HCT116 (cell line): ENCODE results near the gene PHOX2A. TPM values are rescaled to one million over a fixed set of nuclear protein-coding genes. Genes with fewer than 3 reads are reported as not detected.

Source experiments
- ATAC-seq: fragments of 200-7000 bp; cut with Tn5 transposase; 2 replicates; pipeline ENCODE4 v1.9.1; 2020; ENCODE audit warnings: mild to moderate bottlenecking, moderate library complexity
- BruUV-seq: library from RNA; stranded (reverse); fragments of 400-500 nt; replicated peaks from 2 replicates; lab custom pipeline; 2021; lab: Mats Ljungman, UMichigan
- CTCF ChIA-PET: fragments of 300-600 bp; sonication (Branson Sonifier 250); formaldehyde crosslinking; loops from one replicate; lab custom pipeline; 2021; ENCODE audit warnings: antibody characterized with exemption; lab: Charles Lee
- POLR2A ChIA-PET: fragments of 300-600, 350-600 bp; sonication (Branson Sonifier 250); formaldehyde crosslinking; loops from one replicate; lab custom pipeline; 2021; ENCODE audit warnings: antibody characterized with exemption; lab: Charles Lee
- RAD21 ChIA-PET, 2 experiments: fragments of 300-600 bp; sonication (Branson Sonifier 250); formaldehyde crosslinking; loops; one replicate each; lab custom pipeline; 2023; ENCODE audit warnings: low total read pairs in 2 of 2; ENCODE audit not compliant: uncharacterized antibody in 2 of 2, unreplicated experiment in 2 of 2, low non-redundant PET in 1 of 2; lab: Charles Lee
- DNase-seq: peaks from one replicate; pipeline ENCODE4 v3.0.0-alpha.2; 2010; ENCODE audit warnings: low read depth, low spot score
- H2AFZ ChIP-seq: fragments of 200-600 bp; shearing (Covaris generic), sonication (generic); 2 replicates; pipeline ENCODE4 v1.6.1; 2017; ENCODE audit warnings: low read depth, mixed run types, mixed read lengths, antibody characterized with exemption, low read length; ENCODE audit not compliant: poor library complexity, severe bottlenecking
- H3K27ac ChIP-seq: 2 replicates; pipeline ENCODE4 v1.5.1; 2012; ENCODE audit warnings: low read depth, low read length
- H3K27me3 ChIP-seq: fragments of 200-600 bp; sonication (generic); 2 replicates; pipeline ENCODE4 v1.6.1; 2016; ENCODE audit warnings: mixed run types, low read length, mixed read lengths; ENCODE audit not compliant: insufficient read depth
- H3K36me3 ChIP-seq, 2 experiments: fragments of 200-500 bp in 1 of 2; fragments of 200-600 bp in 1 of 2; sonication (Bioruptor generic) in 1 of 2; sonication (generic) in 1 of 2; 2 replicates each; pipeline versions ENCODE4 v1.5.1 to v1.6.1; 2014 to 2016; ENCODE audit warnings: low read length in 2 of 2, inconsistent platforms in 1 of 2, mixed read lengths in 1 of 2, mixed run types in 1 of 2; ENCODE audit not compliant: insufficient read depth in 2 of 2, control insufficient read depth in 1 of 2
- H3K4me1 ChIP-seq, 2 experiments: fragments of 200-600 bp in 1 of 2; sonication (generic) in 1 of 2; 2 replicates each; pipeline versions ENCODE4 v1.5.1 to v1.6.1; 2012 to 2017; ENCODE audit warnings: low read length in 2 of 2, inconsistent platforms in 1 of 2, mild to moderate bottlenecking in 1 of 2, mixed read lengths in 1 of 2, mixed run types in 1 of 2, moderate library complexity in 1 of 2; ENCODE audit not compliant: insufficient read depth in 2 of 2, control insufficient read depth in 1 of 2
- H3K4me2 ChIP-seq: fragments of 200-600 bp; sonication (generic); 2 replicates; pipeline ENCODE4 v1.6.1; 2017; ENCODE audit warnings: mixed run types, low read length, mixed read lengths
- H3K4me3 ChIP-seq, 2 experiments: fragments of 200-600 bp in 1 of 2; sonication (generic) in 1 of 2; replicated peaks in 1 of 2; 2 replicates each; pipeline ENCODE4 v1.5.1; 2011 to 2016; ENCODE audit warnings: low read length in 2 of 2, control low read depth in 1 of 2, low read depth in 1 of 2, mild to moderate bottlenecking in 1 of 2, mixed read lengths in 1 of 2, mixed run types in 1 of 2
- H3K79me2 ChIP-seq: fragments of 200-600 bp; sonication (generic); 2 replicates; pipeline ENCODE4 v1.6.1; 2017; ENCODE audit warnings: mild to moderate bottlenecking, mixed run types, low read length, moderate library complexity, mixed read lengths; ENCODE audit not compliant: insufficient read depth
- H3K9ac ChIP-seq: fragments of 200-600 bp; sonication (generic); 2 replicates; pipeline ENCODE4 v1.6.1; 2016; ENCODE audit warnings: low read length, mixed read lengths
- H3K9me2 ChIP-seq: fragments of 200-600 bp; sonication (generic), shearing (Covaris generic); 2 replicates; pipeline ENCODE4 v1.6.1; 2017; ENCODE audit warnings: mixed run types, mild to moderate bottlenecking, moderate library complexity; ENCODE audit not compliant: insufficient read depth
- H3K9me3 ChIP-seq, 2 experiments: fragments of 200-500 bp in 1 of 2; fragments of 200-600 bp in 1 of 2; sonication (Bioruptor generic) in 1 of 2; sonication (generic) in 1 of 2; 2 replicates each; pipeline ENCODE4 v1.6.1; 2014 to 2017; ENCODE audit warnings: low read length in 2 of 2, mixed read lengths in 2 of 2, inconsistent platforms in 1 of 2, low read depth in 1 of 2, mild to moderate bottlenecking in 1 of 2, mixed run types in 1 of 2, moderate library complexity in 1 of 2; ENCODE audit not compliant: control insufficient read depth in 1 of 2, insufficient read depth in 1 of 2
- H4K20me1 ChIP-seq: fragments of 200-600 bp; sonication (generic), shearing (Covaris generic); 2 replicates; pipeline ENCODE4 v1.6.1; 2017; ENCODE audit warnings: mixed run types, mild to moderate bottlenecking, moderate library complexity; ENCODE audit not compliant: insufficient read depth
- ATF3 ChIP-seq: IDR thresholded peaks from 2 replicates; pipeline ENCODE4 v1.6.1; 2012
- CBX3 ChIP-seq: IDR thresholded peaks from 2 replicates; pipeline ENCODE4 v1.6.1; 2012; ENCODE audit warnings: low read depth
- CEBPB ChIP-seq: IDR thresholded peaks from 2 replicates; pipeline ENCODE4 v1.6.1; 2012; ENCODE audit warnings: low read depth
- ELF1 ChIP-seq: IDR thresholded peaks from 2 replicates; pipeline ENCODE4 v1.6.1; 2012; ENCODE audit warnings: low read depth, borderline replicate concordance
- EZH2 ChIP-seq: fragments of 200-600 bp; sonication (generic); IDR thresholded peaks from 2 replicates; pipeline ENCODE4 v1.6.1; 2017; ENCODE audit warnings: antibody characterized with exemption, mixed run types
- EZH2phosphoT487 ChIP-seq: fragments of 200-600 bp; IDR thresholded peaks from 2 replicates; pipeline ENCODE4 v1.6.1; 2018; ENCODE audit warnings: antibody characterized with exemption, borderline replicate concordance
- FOSL1 ChIP-seq: IDR thresholded peaks from 2 replicates; pipeline ENCODE4 v1.6.1; 2012; ENCODE audit warnings: low read depth
- MAX ChIP-seq: IDR thresholded peaks from 2 replicates; pipeline ENCODE4 v1.6.1; 2012
- POLR2A ChIP-seq: IDR thresholded peaks from 2 replicates; pipeline ENCODE4 v1.7.0; 2011; ENCODE audit warnings: borderline replicate concordance; ENCODE audit not compliant: insufficient read depth, insufficient read length; ENCODE audit errors: extremely low read depth
- POLR2AphosphoS5 ChIP-seq: IDR thresholded peaks from 2 replicates; pipeline ENCODE4 v1.6.1; 2011; ENCODE audit warnings: mild to moderate bottlenecking, low read depth, low read length, moderate library complexity
- RAD21 ChIP-seq: IDR thresholded peaks from 2 replicates; pipeline ENCODE4 v1.6.1; 2012; ENCODE audit warnings: low read depth, mild to moderate bottlenecking
- SP1 ChIP-seq: IDR thresholded peaks from 2 replicates; pipeline ENCODE4 v1.6.1; 2012; ENCODE audit warnings: low read depth
- TCF7L2 ChIP-seq: IDR thresholded peaks from 2 replicates; pipeline ENCODE4 v1.7.0; 2011; ENCODE audit warnings: borderline replicate concordance, inconsistent platforms; ENCODE audit not compliant: insufficient read depth, insufficient read length; ENCODE audit errors: extremely low read depth
- YY1 ChIP-seq: IDR thresholded peaks from 2 replicates; pipeline ENCODE4 v1.6.1; 2011; ENCODE audit warnings: low read length, low read depth, moderate library complexity, mild to moderate bottlenecking; ENCODE audit not compliant: insufficient replicate concordance; ENCODE audit errors: extremely low read depth
- ZBTB33 ChIP-seq: IDR thresholded peaks from 2 replicates; pipeline ENCODE4 v1.6.1; 2011; ENCODE audit warnings: mild to moderate bottlenecking, low read length, moderate library complexity; ENCODE audit not compliant: insufficient replicate concordance; ENCODE audit errors: extremely low read depth
- ZFX ChIP-seq: fragments of 450-650 bp; IDR thresholded peaks from 2 replicates; pipeline ENCODE4 v1.6.1; 2017
- ZNF274 ChIP-seq: fragments of 200-500 bp; sonication (Bioruptor generic); IDR thresholded peaks from 2 replicates; pipeline ENCODE4 v1.6.1; 2014; ENCODE audit warnings: mild to moderate bottlenecking, low read depth, low read length, inconsistent platforms
- intact Hi-C: fragments of 100-400 bp; cut with micrococcal nuclease; formaldehyde crosslinking; loops from 2 replicates; pipeline ENCODE4 v1.10.0; 2022
- total RNA-seq: library from RNA; stranded (reverse); gene quantifications from one replicate; pipeline ENCODE4 v1.2.1, GENCODE V29; 2021; ENCODE audit not compliant: unreplicated experiment

PHOX2A gene
- total RNA-seq, 1 experiment from 2014 or later: not detected

- Histone ChIP-seq H3K79me2 (no peaks in the 10 kb centered on the region), H3K9me2 (no peaks in the 10 kb centered on the region), H3K27ac (no peak overlapping the region), H2AFZ (no peak overlapping the region), H3K36me3 (no peaks in the 10 kb centered on the region), H3K4me2 (no peak overlapping the region), H3K4me3 (no peak overlapping the region), H3K9me3 (no peaks in the 10 kb centered on the region), H3K27me3 (no peaks in the 10 kb centered on the region), H3K9ac (no peak overlapping the region), H4K20me1 (no peaks in the 10 kb centered on the region), H3K4me1 (peaks cover 9 to 10% of the 10 kb centered on the region in 2 experiments)
- DNase-seq (no peak), ATAC-seq (no peak)
- ChIA-PET POLR2A (no interaction called here), RAD21 (no interaction called here), CTCF (no interaction called here)
- no TSS peak for BruUV-seq
- intact Hi-C loops: no loop called here
- TF ChIP-seq ZFX: no peak
- TF ChIP-seq YY1: no peak
- no peak for TF ChIP-seq SP1
- TF ChIP-seq CBX3: no peak
- TF ChIP-seq CEBPB: no peak
- TF ChIP-seq EZH2phosphoT487: no peak
Observed at GRCh38 chr11:72218251-72218745, 25.7 kb downstream of the PHOX2A start.

- Histone ChIP-seq H4K20me1 (no peaks in the 10 kb centered on the region), H3K36me3 (no peaks in the 10 kb centered on the region), H3K9ac (no peak overlapping the region), H3K9me3 (no peaks in the 10 kb centered on the region), H3K4me2 (no peak overlapping the region), H3K27me3 (no peaks in the 10 kb centered on the region), H3K4me3 (no peak overlapping the region), H3K27ac (no peak overlapping the region), H3K9me2 (no peaks in the 10 kb centered on the region), H2AFZ (no peak overlapping the region), H3K4me1 (peaks cover 9% of the 10 kb centered on the region in 2 experiments), H3K79me2 (no peaks in the 10 kb centered on the region)
- BruUV-seq: no TSS peak
- TF ChIP-seq ATF3 (no peak), SP1 (no peak), POLR2A (no peak), ZBTB33 (no peak), CEBPB (no peak), ZNF274 (no peak), RAD21 (no peak), FOSL1 (no peak), TCF7L2 (no peak), CBX3 (no peak), ELF1 (no peak), POLR2AphosphoS5 (no peak), MAX (no peak), EZH2 (no peak), EZH2phosphoT487 (no peak)
- POLR2A ChIA-PET: no interaction called here
- CTCF ChIA-PET: no interaction called here
- DNase-seq: no peak
- RAD21 ChIA-PET: no interaction called here
- intact Hi-C loops: no loop called here
- no peak for ATAC-seq
Observed at GRCh38 chr11:72217841-72218240, 26.1 kb downstream of the PHOX2A start.
